Measurements from ENCODE around the gene ANO9.
"Not testable (repeated sequence)": the region's sequence is repeated elsewhere in the genome, so short reads cannot be mapped to it uniquely, and the experiment has no call there.

ANO9 gene

DNA sequence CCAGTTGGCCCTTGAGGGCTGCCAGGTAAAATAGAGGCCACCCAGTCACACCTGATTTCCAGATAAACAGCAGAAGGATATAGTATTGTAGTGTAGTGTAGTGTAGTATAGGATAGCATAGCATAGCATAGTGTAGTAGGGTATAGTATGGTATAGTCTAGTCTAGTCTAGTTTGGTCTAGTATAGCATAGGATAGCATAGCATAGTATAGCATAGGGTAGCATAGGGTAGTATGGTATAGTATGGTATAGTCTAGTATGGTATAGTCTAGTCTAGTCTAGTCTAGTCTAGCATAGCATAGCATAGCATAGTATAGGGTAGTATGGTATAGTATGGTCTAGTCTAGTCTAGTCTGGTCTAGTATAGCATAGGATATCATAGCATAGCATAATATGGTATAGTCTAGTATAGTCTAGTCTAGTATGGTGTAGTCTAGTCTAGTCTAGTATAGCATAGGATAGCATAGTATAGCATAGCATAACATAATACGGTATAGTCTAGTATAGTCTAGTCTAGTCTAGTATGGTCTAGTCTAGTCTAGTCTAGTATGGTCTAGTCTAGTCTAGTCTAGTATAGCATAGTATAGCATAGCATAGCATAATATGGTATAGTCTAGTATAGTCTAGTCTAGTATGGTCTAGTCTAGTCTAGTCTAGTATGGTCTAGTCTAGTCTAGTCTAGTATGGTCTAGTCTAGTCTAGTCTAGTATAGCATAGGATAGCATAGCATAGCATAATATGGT, 6.6 kb downstream of the ANO9 start:
- DNase-seq (ENCODE audit: low read depth in 2 of 2): not testable (repeated sequence)

DNA sequence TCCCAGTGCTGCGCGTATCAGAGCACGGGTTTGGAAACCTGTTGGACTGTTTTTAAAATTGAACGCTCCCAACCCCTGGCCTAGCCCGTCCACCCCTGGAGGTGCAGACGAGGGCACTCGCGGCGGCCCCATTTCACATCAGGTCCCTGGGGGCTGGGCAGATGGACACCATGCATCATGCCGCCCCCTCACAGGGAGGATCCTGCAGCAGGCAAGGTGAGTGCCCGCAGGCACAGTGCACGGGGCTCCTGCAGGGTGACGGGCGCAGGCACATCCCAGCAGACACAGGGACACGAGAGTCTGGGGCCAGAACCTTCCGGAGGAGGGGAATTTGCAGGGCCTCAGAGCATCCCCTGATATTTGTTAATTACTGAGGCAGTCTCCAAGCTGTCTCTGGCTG, 7.3 kb downstream of the ANO9 start:
- DNase-seq (ENCODE audit: low read depth in 2 of 2): no peak

DNA sequence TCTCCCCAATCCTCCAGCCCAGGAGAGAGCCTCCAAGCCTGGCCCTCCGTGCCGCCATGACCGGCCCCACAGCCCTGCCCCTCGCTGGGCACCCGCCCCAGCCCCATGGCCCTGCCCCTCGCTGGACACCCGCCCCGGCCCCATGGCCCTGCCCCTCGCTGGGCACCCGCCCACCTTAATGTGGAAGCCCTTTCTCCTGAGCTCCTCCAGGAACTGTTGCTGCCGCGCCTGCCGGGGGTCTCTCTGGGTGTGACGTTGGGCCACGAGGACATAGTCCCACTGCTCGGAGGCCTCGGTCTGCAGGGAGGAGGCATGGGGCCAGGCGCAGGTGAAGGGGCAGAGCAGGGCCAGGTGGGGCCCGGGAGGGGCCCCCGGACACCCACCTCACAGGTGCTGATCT, 8.2 kb downstream of the ANO9 start:
- DNase-seq (ENCODE audit: low read depth in 2 of 2): no peak

DNA sequence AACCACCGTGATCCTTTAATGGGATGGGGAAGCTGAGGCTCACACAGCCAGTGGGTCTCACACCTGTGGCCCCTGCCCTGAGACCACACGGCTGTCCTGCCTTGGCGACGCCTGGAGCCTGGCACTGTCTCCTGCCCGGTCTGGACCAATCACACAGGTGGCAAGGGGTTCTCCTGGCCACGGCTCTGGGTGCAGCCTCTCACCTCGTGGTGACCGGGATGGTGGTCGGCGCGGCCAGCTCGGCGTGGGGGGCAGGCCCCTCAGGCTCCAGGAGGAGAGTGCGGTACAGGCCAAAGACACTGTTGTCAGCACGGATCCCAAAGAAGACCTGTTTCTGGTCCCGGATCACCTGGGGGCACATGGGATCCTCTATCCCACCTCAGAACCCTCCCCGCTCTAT, 8.7 kb downstream of the ANO9 start:
- DNase-seq (ENCODE audit: low read depth in 2 of 2): no peak

DNA sequence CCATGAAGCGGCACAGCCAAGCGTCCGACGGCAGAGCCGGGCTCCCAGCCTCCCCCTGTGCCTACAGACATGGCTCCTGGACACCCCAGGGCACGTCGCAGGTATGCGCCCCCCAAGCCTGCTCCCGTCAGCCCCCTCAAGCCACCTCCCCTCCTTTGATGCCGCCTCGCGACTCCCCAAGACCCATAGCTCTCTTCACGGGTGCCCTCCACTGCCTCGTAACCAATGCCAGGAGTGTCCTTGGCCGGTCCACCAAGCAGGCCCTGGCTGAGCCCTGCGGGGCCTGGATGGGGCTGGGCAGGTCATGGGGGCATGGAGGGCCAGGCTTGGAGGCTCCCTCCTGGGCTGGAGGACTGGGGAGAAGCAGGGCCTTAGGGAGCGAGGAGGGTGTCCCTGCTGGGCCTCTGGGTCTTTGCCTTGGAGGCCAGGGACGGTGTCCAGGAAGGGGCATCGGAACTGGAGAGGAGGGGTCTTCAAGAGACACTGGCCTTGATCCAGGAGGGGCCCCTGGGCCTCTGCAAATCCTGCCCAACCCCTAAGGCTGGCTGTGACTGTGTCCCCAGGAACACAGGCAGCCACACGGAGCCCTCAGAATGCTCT, 9.2 kb downstream of the ANO9 start:
- no peak for DNase-seq (ENCODE audit: low read depth in 2 of 2)

DNA sequence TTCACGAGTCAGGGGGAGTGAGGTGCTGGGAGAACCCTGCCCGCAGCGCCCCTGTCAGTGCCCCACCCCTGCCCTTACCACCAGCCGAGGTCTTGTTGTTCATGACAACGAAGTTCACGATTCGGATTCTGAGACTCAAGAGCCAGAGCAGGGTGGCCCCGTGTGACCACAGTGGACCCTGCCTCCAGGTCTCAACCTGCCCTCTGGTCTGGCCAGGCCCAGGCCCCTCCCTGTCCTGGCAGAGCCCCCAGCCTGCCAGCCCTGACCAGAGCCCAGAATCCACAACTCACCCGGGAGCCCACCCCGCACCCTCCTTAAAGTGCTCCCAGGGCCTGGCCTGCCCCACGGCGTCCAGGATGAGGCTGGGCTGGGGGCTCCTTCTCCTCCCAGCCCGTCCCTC, 9.9 kb downstream of the ANO9 start:
- no peak for DNase-seq (ENCODE audit: low read depth in 2 of 2)

DNA sequence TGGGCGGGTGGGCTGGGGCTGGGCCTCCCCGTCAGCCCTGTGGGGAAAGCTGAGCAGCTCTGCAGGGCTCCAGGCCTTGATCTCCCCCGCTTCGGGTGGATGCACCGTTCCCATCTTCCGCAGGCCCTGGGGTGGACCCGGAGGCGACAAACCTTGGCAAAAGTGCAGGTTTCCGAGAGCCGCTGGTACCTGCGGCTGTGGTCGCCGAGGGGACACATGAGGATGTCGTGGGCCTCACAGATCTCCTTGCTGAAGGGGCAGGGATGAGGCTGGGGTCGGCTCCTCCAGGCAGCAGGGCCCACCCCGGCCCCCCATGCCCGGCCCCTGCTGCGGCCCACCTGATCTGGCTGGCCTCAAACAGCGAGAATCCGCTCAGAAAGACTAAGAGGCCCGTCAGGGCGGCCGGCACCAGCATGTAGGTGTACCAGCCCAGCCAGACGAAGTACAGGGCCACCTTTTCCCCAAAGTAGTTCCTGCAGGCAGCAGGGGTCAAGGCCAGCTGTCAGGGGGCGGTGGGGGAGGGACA, 11.8 kb downstream of the ANO9 start:
- no peak for DNase-seq (ENCODE audit: low read depth in 2 of 2)

DNA sequence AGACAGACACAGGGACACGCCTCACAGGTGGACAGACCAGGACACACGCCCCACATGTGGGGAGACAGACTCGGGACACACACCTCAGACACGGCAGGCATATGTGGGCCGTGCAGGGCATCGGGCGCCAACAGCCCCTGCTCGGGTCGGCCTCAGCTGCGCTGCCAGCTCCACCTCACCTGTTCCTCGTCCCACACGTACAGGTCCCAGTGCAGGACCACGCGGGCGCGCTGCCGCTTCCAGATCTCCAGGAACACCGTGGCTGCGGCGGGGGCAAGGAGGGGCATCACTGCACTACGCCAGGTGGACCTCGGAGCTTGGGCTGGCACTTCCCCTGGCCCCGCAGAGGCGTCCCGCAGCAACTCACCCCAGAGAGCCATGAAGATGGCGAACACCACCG, 12.4 kb downstream of the ANO9 start:
- no peak for DNase-seq (ENCODE audit: low read depth in 2 of 2)

DNA sequence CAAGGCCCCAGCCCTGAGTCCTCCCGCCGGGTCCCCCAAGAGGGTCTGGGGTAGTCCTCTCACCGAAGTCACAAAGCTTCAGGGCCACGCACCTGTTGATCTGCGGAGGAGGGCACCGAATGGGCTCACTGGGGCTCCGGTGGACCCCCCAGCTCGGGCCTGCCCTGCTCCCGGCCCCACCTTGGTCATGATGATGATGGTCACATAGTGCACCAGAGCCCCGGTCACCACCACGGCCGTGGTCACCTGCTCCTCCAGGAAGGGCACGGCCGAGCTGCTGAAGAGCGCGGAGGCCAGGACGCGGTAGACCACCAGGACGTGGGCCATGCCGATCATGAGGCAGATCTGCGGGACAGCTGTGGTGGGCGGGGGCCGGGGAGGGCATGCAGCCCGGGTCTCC, 13.5 kb downstream of the ANO9 start:
- DNase-seq (ENCODE audit: low read depth in 2 of 2): no peak

DNA sequence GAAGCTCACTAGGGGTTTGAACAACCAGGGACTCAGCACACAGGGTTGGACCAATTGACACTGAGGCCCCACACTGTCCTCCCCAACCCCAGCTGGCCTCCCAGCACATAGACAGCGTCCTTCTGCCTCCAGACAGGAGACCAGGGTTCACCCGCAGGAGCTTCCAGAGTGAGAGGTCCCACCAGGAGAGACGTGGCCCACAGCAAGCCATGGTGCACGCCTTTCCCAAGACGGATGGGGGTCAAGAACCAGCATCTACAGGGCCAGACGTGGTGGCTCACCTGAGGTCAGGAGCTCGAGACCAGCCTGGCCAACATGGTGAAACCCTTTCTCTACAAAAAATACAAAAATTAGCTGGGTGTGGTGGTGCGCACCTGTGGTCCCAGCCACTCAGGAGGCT, 15.0 kb downstream of the ANO9 start:
- no peak for DNase-seq (ENCODE audit: low read depth in 2 of 2)

DNA sequence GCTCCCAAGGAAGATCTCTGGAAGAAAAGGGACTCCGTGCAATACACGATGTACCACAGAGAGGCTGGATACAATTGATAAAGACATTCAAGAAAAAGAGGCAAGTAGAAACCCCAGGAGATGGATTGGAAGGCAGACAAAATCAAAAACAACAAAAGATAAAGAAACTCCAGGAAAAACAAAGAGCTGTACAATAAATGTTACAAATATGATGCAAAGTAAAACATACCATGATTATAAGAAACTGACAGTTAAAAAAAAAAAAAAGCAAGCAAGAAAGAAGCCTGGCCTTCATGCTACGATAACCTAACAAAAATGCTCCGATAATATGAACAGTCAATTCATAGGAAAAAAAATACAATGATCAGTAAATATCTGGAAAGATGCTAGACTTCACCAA, 16.5 kb downstream of the ANO9 start:
- DNase-seq (ENCODE audit: low read depth in 2 of 2): no peak

DNA sequence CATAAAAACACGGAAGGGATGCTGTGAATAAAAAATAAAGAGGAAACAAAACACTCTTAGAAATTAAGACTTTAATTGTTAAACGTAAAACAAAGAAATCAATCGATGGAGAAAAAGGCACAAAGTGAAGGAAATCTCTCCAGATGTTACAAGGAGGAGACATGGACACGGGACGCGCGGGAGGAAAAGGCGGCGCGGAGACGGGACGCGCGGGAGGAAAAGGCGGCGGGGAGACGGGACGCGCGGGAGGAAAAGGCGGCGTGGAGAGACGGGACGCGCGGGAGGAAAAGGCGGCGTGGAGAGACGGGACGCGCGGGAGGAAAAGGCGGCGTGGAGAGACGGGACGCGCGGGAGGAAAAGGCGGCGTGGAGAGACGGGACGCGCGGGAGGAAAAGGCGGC, 17.0 kb downstream of the ANO9 start:
- not testable (repeated sequence) for DNase-seq (ENCODE audit: low read depth in 2 of 2)

DNA sequence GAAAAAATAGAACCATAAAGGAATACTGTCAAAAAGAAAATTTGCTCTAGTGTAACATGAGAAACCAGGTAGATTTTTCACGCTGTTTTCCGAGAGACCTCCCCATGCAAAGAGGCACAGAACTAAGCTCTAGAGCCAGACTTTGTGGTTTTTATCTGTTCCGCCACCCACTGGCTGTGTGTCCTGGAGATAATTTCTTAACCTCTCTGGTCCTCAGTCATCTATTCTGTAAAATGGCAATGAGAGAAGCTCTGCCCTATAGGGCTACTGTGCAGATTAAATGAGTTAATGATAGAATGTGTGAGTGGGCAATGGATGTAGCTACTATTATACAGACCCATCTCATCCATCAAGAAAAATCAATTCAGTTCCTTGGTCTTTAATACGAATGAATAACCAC, 17.6 kb downstream of the ANO9 start:
- DNase-seq (ENCODE audit: low read depth in 2 of 2): no peak

DNA sequence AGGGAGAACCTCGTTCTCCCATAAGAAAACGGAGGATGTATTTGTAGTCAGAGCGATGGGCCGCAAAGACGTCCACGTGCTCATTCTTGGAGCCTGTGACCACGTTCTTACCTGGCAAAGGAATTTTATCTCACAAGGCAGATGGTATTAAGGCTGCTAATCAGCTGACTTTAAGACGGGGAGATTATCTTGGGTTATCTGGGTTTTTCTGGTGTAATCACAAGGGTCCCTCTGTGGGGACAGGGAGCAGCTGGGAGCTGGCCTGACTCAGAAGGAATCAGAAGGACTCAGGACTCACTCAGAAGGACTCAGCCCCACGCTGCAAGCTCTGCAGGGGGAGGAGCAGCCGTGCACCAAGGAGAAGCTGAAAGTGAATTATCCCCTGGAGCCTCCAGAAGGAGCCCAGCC, 19.6 kb downstream of the ANO9 start:
- no peak for DNase-seq (ENCODE audit: low read depth in 2 of 2)

DNA sequence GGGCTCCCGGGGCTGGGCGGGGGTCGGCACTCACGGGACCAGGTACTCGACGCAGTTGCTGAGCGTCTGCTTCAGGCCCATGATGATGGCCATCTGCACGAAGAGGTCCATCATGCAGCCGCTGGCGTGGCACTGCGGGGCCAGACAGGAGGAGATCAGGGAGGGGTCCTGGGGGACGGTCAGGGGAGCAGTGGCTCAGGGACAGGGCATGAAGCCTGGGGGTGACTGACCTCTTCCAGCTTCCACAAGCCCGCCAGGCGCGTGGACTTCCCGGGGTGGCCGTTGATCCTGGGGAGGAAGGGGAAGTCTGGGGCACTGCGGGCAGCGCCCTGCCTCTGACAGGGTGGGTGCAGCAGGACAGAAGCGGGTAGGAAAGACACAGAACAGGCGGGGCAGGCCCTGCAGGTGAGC, 20.9 kb downstream of the ANO9 start:
- DNase-seq (ENCODE audit: low read depth in 2 of 2): no peak

DNA sequence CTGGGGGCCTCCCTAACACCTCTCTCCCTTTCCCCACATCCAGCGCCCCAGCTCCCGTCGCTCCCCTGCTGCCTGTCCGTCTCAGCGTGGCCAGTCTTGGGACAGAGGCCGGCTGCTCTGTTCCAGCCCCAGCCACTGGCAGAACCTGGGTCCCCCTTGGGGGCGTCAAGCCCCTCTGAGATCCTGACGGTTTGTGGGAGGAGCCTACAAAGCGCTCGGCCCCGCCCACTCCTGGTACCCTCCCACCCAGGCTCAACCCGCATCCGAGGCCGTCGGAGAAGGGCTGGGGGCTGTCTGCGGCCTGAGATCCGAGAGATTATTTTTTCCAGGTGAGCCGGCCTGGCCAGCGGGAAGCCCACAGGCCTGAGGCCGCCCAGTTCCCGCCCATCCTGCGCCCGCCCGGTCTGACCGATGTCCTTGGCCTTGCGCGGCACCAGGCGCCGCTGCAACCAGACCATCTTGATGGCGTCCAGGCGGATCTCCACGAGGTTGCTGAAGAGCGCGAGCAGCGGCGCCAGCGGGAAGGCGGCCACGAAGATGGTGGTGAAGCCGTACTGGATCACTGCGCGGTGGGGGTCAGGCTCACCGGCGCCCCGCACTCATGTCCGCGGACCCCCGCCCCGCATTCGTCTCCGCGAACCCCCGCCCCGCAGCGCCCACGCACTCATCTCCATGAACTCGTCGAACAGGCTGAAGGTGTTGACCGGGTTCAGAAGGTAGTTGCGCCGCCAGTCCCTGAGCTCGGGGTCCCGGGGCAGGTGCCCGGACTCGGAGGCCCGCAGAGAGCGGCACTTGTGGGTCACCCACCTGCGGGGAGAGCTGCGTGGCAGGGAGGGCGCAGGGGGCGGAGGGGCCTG, 21.5 kb downstream of the ANO9 start:
- DNase-seq (ENCODE audit: low read depth in 2 of 2): no peak

DNA sequence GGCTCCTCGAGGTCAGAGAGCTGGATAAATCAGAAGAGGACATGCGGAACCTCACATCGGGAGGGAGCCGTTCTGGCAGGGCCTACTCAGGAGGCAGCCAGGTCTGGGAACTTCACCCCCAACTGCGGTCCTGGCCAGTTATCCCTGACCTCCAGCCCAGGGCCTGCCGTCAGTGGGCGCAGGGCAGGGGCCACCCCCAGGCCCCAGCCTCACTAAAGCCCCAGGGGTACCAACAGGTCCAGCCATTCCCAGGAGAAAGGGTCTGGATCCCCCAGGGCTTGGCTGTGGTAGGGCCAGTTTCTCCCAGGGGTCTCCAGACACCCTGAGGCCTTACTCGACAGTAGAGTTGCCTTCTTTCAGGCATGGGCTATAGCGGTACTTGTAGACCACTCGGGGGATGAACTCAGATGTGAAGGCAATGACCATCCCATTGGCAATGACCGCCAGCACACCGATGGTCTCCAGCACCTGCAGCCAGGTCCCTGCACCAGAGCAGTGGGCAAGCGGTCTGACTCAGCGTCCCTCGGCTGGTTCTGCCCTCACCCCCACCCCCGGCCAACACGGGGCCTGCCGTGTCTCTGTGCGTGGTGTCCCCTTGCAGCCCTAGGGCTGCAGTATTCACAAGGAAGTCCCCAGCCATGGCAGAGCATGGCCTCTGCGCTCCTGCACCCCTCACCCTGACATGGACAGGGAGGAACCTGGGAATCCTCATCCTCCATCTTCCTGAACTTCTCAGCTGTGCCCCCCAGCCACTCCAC, 22.4 kb downstream of the ANO9 start:
- no peak for DNase-seq (ENCODE audit: low read depth in 2 of 2)

DNA sequence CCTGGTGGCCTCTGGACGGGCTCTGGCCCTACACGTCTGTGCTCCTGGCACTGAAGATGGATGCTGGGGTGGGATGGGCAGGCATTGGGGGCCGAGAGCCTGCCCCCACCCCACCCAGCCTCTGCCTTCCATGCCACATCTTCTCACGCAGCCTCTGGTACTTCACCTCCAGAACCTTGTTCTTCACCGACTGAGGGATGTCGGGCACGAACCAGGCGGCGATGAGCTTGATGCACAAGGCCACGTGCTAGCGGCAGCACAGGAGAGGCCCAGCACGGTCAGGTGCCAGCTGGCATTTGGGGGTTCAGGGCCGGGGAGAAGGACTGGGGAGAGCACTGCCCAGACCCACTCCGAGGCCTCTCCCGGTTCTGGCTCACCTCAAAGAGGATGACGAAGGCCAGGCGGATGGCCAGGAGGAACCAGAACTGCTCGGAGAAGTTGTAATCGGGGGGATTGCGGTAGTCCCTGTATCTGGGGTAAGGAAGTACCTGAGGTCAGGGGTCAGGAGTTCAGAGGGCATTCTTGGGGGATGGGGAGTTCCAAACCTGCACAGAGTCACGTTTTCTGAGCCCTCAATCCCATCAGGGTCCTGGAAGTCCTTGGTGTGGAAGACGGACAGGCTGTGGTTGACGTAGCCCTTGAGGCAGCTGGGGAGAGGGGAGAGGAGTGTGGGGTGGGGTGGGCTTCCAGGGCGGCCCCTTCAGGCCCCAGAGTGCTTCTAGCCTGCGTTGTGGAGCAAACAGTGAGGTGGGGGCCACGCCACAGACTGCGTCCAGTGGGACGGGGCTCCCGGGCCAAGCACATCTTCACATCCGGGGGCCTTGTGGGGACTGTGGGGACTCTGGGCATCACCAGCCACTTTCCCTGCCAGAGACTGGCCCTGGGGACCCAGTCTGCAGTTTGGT, 23.2 kb downstream of the ANO9 start:
- no peak for DNase-seq (ENCODE audit: low read depth in 2 of 2)

DNA sequence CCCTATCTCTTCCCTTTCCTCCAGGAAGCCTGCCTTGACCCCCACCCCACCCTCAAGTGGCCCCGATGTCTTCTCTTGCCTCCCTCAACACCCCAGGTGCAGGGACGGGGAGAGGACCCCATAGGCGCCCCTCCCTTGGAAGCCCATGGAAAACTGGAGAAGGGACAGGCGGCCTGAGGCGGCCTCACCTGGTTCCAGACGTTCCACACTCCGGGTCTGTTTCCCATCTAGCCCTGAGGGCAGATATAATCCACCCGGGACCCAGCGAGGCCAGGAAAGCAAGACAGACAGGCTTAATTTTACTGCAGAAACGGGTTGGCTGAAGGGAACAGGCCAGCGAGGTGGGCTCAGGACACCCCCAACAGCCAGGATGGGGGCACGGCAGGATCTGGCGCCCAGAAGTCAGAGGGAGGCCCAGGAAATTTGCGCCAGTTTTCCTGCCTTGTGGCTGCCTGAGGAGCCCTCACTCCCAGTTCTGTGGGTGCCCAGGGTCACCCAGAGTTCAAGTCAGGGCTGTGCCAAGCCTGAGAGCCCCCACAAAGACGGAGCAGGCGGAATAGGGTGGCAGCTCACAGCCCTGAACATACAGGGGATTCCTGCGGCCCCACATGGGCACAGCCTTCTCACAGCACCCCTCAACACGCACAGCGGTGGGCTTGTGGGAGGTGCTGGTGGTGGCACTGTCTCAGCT, 24.0 kb downstream of the ANO9 start:
- no peak for DNase-seq (ENCODE audit: low read depth in 2 of 2)
